Mesenchymal stem cell (in vitro differentiated cells and primary cell): ENCODE measurements around the gene GLI3.

ENCODE experiments used
- DNase-seq: peaks from one replicate; pipeline ENCODE4 v3.0.0-alpha.2; 2013
- H2AFZ ChIP-seq: one replicate; pipeline ENCODE4 v1.6.1; 2013; ENCODE audit warnings: low read depth, mild to moderate bottlenecking, control low read depth, inconsistent platforms, low read length, moderate library complexity
- H2AK5ac ChIP-seq: 2 replicates; pipeline ENCODE4 v1.6.1; 2013; ENCODE audit warnings: low read length, moderate library complexity, mild to moderate bottlenecking, inconsistent platforms; ENCODE audit not compliant: severe bottlenecking
- H2BK120ac ChIP-seq: one replicate; pipeline ENCODE4 v1.6.1; 2013; ENCODE audit warnings: low read depth, mild to moderate bottlenecking, inconsistent platforms, low read length, moderate library complexity
- H2BK12ac ChIP-seq, 2 experiments: one replicate each; pipeline ENCODE4 v1.6.1; 2013; ENCODE audit warnings: inconsistent platforms in 2 of 2, low read length in 2 of 2, mild to moderate bottlenecking in 2 of 2, moderate library complexity in 2 of 2, control low read depth in 1 of 2
- H2BK15ac ChIP-seq: one replicate; pipeline ENCODE4 v1.6.1; 2013; ENCODE audit warnings: mild to moderate bottlenecking, low read depth, inconsistent platforms; ENCODE audit not compliant: poor library complexity, severe bottlenecking
- H2BK5ac ChIP-seq: 2 replicates; pipeline ENCODE4 v1.6.1; 2013; ENCODE audit warnings: low read depth, mild to moderate bottlenecking, low read length, control low read depth, inconsistent platforms; ENCODE audit not compliant: poor library complexity, severe bottlenecking
- H3K14ac ChIP-seq, 2 experiments: one replicate each; pipeline ENCODE4 v1.6.1; 2013; ENCODE audit warnings: inconsistent platforms in 2 of 2, low read length in 2 of 2, control low read depth in 1 of 2, mild to moderate bottlenecking in 1 of 2, moderate library complexity in 1 of 2
- H3K18ac ChIP-seq, 2 experiments: one replicate each; pipeline ENCODE4 v1.6.1; 2013; ENCODE audit warnings: inconsistent platforms in 2 of 2, low read length in 2 of 2, control low read depth in 1 of 2, low read depth in 1 of 2, mild to moderate bottlenecking in 1 of 2
- H3K23ac ChIP-seq, 2 experiments: one replicate each; pipeline ENCODE4 v1.6.1; 2013; ENCODE audit warnings: inconsistent platforms in 2 of 2, low read length in 2 of 2, mild to moderate bottlenecking in 2 of 2, moderate library complexity in 2 of 2, control low read depth in 1 of 2
- H3K27ac ChIP-seq: 2 replicates; pipeline ENCODE4 v1.5.1; 2013; ENCODE audit warnings: mild to moderate bottlenecking, moderate library complexity, low read length, control low read depth, inconsistent platforms; ENCODE audit not compliant: poor library complexity, severe bottlenecking
- H3K27me3 ChIP-seq, 2 experiments: 2 replicates each; pipeline versions ENCODE4 v1.6.1 to v1.7.0; 2013; ENCODE audit warnings: low read length in 2 of 2, mild to moderate bottlenecking in 2 of 2, moderate library complexity in 2 of 2, control low read depth in 1 of 2, inconsistent platforms in 1 of 2; ENCODE audit not compliant: control insufficient read depth in 1 of 2, insufficient read depth in 1 of 2
- H3K36me3 ChIP-seq, 2 experiments: 2 replicates each; pipeline versions ENCODE4 v1.6.1 to v1.7.0; 2013; ENCODE audit warnings: low read length in 2 of 2, control low read depth in 1 of 2, inconsistent platforms in 1 of 2, low read depth in 1 of 2, mild to moderate bottlenecking in 1 of 2; ENCODE audit not compliant: insufficient read depth in 2 of 2, control insufficient read depth in 1 of 2
- H3K4ac ChIP-seq, 2 experiments: one replicate each; pipeline ENCODE4 v1.6.1; 2013; ENCODE audit warnings: inconsistent platforms in 2 of 2, low read length in 2 of 2, mild to moderate bottlenecking in 2 of 2, moderate library complexity in 2 of 2, control low read depth in 1 of 2, low read depth in 1 of 2
- H3K4me1 ChIP-seq: 2 replicates; pipeline ENCODE4 v1.6.1; 2013; ENCODE audit warnings: low read depth, low read length, control low read depth; ENCODE audit not compliant: control insufficient read depth, insufficient read depth
- H3K4me2 ChIP-seq: 2 replicates; pipeline ENCODE4 v1.6.1; 2013; ENCODE audit warnings: low read length, mild to moderate bottlenecking, inconsistent platforms; ENCODE audit not compliant: poor library complexity, severe bottlenecking
- H3K4me3 ChIP-seq, 2 experiments: 2 replicates each; pipeline versions ENCODE4 v1.5.1 to v1.7.0; 2013; ENCODE audit warnings: low read length in 2 of 2, mild to moderate bottlenecking in 2 of 2, control low read depth in 1 of 2, low read depth in 1 of 2; ENCODE audit not compliant: insufficient read depth in 1 of 2
- H3K79me1 ChIP-seq: replicated peaks from 2 replicates; pipeline ENCODE4 v1.6.1; 2013; ENCODE audit warnings: mild to moderate bottlenecking, control low read depth, low read length, inconsistent platforms; ENCODE audit not compliant: poor library complexity, severe bottlenecking
- H3K9ac ChIP-seq: 2 replicates; pipeline ENCODE4 v1.7.0; 2013; ENCODE audit warnings: mild to moderate bottlenecking, low read length, moderate library complexity
- H3K9me3 ChIP-seq: 2 replicates; pipeline ENCODE4 v1.7.0; 2013; ENCODE audit warnings: mild to moderate bottlenecking, low read length; ENCODE audit not compliant: control insufficient read depth
- H4K8ac ChIP-seq: one replicate; pipeline ENCODE4 v1.6.1; 2013; ENCODE audit warnings: inconsistent platforms, mild to moderate bottlenecking, low read length, moderate library complexity
- H4K91ac ChIP-seq: one replicate; pipeline ENCODE4 v1.6.1; 2013; ENCODE audit warnings: mild to moderate bottlenecking, low read length, inconsistent platforms
- WGBS: methylation state at CpG from one replicate; pipeline ENCODE4 v1.1.7; 2013; ENCODE audit warnings: mixed read lengths; 5-methylcytosine and 5-hydroxymethylcytosine counted together

Gene GLI3

DNA sequence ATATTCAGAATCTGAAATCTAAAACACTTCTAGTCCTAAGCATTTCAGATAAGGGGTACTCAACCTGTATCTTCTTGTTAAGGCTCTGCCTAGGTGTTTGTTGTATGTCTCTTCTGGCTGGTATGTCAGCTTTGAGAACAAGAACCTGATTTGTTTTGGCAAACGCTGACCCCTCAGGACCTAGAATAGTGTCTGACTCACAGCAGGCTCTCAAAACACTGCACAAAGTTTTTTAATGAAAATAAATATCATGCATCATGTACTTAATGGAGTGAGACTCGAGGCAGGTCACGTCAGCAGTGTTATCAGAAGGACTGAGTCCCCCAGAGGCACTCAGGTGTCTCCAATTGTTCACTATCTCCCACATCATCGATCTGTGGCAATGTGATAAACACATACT, 99.1 kb downstream of the GLI3 start:
- H3K9ac ChIP-seq: no peak overlapping the region
- H3K9me3 ChIP-seq: no peaks in the 10 kb centered on the region
- H2BK120ac ChIP-seq: no peak overlapping the region
- no peak for DNase-seq
- no peaks in the 10 kb centered on the region for H3K27me3 ChIP-seq
- H2BK15ac ChIP-seq: no peak overlapping the region
- no peak overlapping the region for H3K23ac ChIP-seq
- no peak overlapping the region for H3K18ac ChIP-seq
- no peak overlapping the region for H3K14ac ChIP-seq
- H3K4me3 ChIP-seq: no peak overlapping the region
- no peak overlapping the region for H4K8ac ChIP-seq
- WGBS: 54% methylated on average over 4 of the region's 4 CpGs
- H3K4me1 ChIP-seq: no peaks in the 10 kb centered on the region
- no peak overlapping the region for H4K91ac ChIP-seq
- H2AK5ac ChIP-seq: no peak overlapping the region
- H3K4me2 ChIP-seq: no peak overlapping the region
- peaks cover 0 to 17% of the 10 kb centered on the region in 2 experiments for H3K36me3 ChIP-seq
- no peak overlapping the region for H2AFZ ChIP-seq
- no peak overlapping the region for H3K27ac ChIP-seq
- H2BK12ac ChIP-seq: no peak overlapping the region
- no peak overlapping the region for H2BK5ac ChIP-seq
- H3K4ac ChIP-seq: no peak overlapping the region
- peaks cover 13% of the 10 kb centered on the region for H3K79me1 ChIP-seq

DNA sequence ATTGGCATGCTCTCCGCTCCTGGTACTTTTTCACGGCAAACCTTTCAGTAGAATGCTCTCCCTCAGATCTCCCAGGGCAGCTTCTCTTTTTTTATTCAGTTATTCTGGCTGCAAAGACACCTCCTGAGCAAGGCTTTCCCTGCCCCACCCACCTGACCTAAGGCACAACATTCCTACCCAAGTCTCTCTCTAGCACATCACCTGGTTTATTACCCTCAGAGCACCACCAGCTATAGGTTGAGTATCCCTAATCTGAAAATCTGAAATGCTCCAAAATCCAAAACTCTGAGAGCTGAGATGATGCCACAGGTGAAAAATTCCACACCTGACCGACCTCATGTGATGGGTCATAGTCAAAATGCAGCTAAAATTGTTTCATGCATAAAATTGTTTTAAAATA, 99.6 kb downstream of the GLI3 start:
- no peak overlapping the region for H2BK15ac ChIP-seq
- WGBS: 100% methylated on average over 2 of the region's 3 CpGs

DNA sequence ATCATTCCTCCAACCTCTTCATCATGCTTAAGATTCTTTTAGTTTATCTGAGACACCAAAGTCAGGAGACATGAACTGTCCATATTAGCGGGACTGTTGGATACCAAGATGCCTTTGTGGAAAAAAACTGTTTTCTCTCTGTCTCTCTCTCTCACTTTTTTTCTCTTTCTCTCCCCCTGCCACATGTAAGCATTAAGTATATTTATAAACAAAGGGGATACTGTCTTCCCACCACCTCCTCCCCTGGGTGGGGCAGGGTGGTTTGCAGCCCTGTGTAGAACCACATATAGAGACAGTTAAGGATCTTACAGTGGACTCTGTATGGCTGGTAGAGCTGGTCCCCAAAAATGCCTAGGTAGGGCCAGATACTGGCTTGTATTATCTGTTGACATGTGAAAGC, 101.3 kb downstream of the GLI3 start:
- peaks cover 15% of the 10 kb centered on the region for H3K79me1 ChIP-seq
- H3K27ac ChIP-seq: no peak overlapping the region
- no peak overlapping the region for H3K4me2 ChIP-seq
- H3K18ac ChIP-seq: no peak overlapping the region
- H3K27me3 ChIP-seq: no peaks in the 10 kb centered on the region
- H4K91ac ChIP-seq: no peak overlapping the region
- no peak overlapping the region for H2AK5ac ChIP-seq
- no peak overlapping the region for H2BK12ac ChIP-seq
- no peak overlapping the region for H3K4ac ChIP-seq
- no peak for DNase-seq
- no peak overlapping the region for H3K14ac ChIP-seq
- H3K9ac ChIP-seq: no peak overlapping the region
- H2BK15ac ChIP-seq: no peak overlapping the region
- no peak overlapping the region for H2AFZ ChIP-seq
- no peak overlapping the region for H4K8ac ChIP-seq
- WGBS: no CpG with 5 or more reads among the region's 1 CpG
- H2BK120ac ChIP-seq: no peak overlapping the region
- no peak overlapping the region for H3K23ac ChIP-seq
- no peaks in the 10 kb centered on the region for H3K4me1 ChIP-seq
- H3K9me3 ChIP-seq: no peaks in the 10 kb centered on the region
- peaks cover 0 to 6% of the 10 kb centered on the region in 2 experiments for H3K36me3 ChIP-seq
- no peak overlapping the region for H3K4me3 ChIP-seq
- no peak overlapping the region for H2BK5ac ChIP-seq

More for the DNA sequence above, 99.6 kb downstream of the GLI3 start:
- Histone ChIP-seq H3K27ac (no peak overlapping the region), H4K91ac (no peak overlapping the region), H3K27me3 (no peaks in the 10 kb centered on the region), H3K9ac (no peak overlapping the region), H3K4me1 (no peaks in the 10 kb centered on the region), H2BK120ac (no peak overlapping the region), H3K79me1 (peaks cover 13% of the 10 kb centered on the region), H3K18ac (no peak overlapping the region), H2BK12ac (no peak overlapping the region), H3K4me3 (no peak overlapping the region), H2BK5ac (no peak overlapping the region), H3K36me3 (peaks cover 0 to 17% of the 10 kb centered on the region in 2 experiments), H3K9me3 (no peaks in the 10 kb centered on the region), H4K8ac (no peak overlapping the region), H2AFZ (no peak overlapping the region), H3K4me2 (no peak overlapping the region), H3K23ac (no peak overlapping the region), H3K14ac (no peak overlapping the region), H3K4ac (no peak overlapping the region), H2AK5ac (no peak overlapping the region)
- no peak for DNase-seq

DNA sequence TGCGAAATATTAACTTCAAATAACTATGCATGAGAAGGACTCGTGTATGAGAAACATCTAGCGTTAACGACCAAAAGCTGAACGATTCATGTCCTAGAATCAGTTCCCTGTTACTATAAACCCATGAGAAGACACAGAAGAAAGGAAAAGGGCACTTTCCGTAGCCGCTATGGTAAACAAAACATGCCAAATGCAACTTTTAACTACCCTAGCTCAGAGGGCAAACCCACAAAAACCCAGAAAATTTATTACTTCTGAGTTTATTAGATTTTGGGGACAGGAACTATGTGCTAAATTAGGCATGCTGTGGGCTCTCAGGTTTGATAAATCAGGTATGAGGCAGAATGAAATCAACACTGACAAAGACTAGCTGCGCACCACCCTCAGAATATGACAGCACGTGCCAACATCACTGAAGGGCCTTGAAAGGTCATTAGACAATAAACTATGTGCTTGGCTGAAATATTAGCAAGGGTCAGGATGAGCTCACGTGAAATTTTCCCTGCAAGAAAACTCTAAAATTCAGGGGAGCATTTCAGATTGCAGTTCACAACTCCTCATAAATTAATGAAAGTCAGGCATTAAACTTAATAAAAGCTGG, 102.6 kb downstream of the GLI3 start:
- H3K9ac ChIP-seq: no peak overlapping the region
- H2AFZ ChIP-seq: no peak overlapping the region
- H2BK120ac ChIP-seq: no peak overlapping the region
- H4K8ac ChIP-seq: no peak overlapping the region
- H3K4me2 ChIP-seq: no peak overlapping the region
- no peak overlapping the region for H3K27ac ChIP-seq
- no peak overlapping the region for H3K14ac ChIP-seq
- no peak overlapping the region for H3K18ac ChIP-seq
- peaks cover 16% of the 10 kb centered on the region for H3K79me1 ChIP-seq
- H3K9me3 ChIP-seq: no peaks in the 10 kb centered on the region
- no peak overlapping the region for H3K4me3 ChIP-seq
- 84% methylated on average over 8 of the region's 10 CpGs for WGBS
- no peak overlapping the region for H3K4ac ChIP-seq
- no peaks in the 10 kb centered on the region for H3K27me3 ChIP-seq
- H2BK15ac ChIP-seq: no peak overlapping the region
- H2BK5ac ChIP-seq: no peak overlapping the region
- H3K4me1 ChIP-seq: no peaks in the 10 kb centered on the region
- H3K36me3 ChIP-seq: peaks cover 0 to 4% of the 10 kb centered on the region in 2 experiments
- no peak overlapping the region for H4K91ac ChIP-seq
- H2AK5ac ChIP-seq: no peak overlapping the region
- H3K23ac ChIP-seq: no peak overlapping the region
- H2BK12ac ChIP-seq: no peak overlapping the region
- DNase-seq: no peak
